NCI-H446 treated with DMSO at 0.1 percent for 48 hours (cell line): ENCODE results near the gene GTF3C4.

Source experiments
- DNase-seq: peaks from one replicate; lab custom pipeline; 2025; lab: John Stamatoyannopoulos, UW

GTF3C4 gene

GRCh38 chr9:132647806-132648205 is 22.5 kb upstream of the GTF3C4 start:
- DNase-seq = no peak

DNA sequence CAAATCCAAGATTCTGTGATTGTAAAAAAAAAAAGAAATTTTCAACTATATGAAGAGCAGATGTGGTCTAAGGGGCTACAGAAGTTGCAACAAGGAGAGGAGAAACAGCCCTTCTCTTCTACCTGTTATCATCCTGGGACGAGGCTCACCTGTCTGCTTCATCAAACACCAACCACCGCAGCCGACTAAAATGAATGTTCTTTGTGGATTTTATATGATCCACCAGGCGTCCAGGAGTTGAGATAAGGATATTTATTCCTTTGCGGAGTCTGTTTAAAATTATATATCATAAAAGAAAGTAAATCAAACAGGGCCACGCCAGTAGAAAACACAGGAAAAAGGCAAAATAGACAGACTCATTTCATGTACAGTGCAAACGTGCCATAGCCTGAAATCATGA is 22.0 kb upstream of the GTF3C4 start:
- no peak for DNase-seq

- no peak for DNase-seq
Measured at GRCh38 chr9:132648685-132649084, 21.6 kb upstream of the GTF3C4 start.

DNA sequence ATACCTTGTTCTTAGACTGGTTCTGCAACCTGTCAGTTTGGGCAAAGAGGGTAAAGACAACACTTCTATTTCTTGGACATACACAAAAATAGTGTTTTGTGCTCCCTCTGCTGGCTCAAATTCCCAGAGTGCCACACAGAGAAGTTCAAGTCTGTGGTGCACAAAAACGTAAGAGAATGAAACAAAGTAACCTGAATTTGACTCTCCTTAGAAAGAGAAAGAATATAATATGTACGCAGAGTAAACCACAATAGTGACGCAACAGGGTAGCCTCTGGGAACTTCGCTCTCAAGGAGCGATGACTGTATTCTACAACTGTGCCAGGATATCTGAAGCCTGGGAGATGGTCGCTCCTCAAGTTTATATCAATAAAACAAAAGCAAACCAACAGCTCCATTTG is 19.0 kb upstream of the GTF3C4 start:
- DNase-seq = no peak

- DNase-seq = no peak
Measured at GRCh38 chr9:132656299-132656698, 14.0 kb upstream of the GTF3C4 start.

DNA sequence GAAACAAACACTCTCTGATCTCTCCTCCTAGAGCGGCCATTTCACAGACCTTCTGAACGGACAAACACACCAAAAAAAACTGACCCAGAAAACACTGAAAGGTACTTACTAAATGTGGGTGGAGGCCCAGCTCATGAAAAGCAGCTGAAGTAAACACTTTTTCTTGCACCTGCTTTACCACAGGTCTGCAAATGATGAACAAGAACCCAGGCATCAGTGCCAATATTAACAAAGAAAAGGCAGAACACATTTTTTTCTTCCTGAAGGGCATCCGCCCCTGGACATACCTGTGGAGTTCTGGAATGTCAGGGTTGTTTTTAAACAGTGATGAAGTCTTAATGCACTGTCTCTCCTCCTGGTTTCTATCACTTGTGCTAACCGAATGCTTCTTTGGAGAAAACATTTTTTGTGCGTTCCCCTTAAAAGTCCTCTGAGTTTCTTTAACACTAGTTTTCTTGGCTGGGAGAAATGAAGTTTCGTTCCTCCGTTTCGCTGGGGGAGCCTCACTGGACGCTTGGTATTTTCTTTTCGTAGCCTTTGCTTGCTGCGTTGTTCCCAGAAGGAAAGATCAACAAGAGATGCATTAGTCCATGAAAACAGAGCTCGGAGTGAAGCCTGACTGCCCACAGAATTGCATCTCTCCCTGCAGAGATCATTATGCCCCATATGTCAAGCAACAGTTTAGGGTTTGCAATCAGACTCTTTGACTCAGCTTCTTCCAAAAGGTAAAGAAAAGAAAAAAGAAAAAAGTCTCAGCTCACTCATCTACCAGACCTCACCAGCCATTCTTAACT is 7.9 kb upstream of the GTF3C4 start:
- no peak for DNase-seq

- no peak for DNase-seq
Measured at GRCh38 chr9:132663117-132663516, 7.1 kb upstream of the GTF3C4 start.

DNA sequence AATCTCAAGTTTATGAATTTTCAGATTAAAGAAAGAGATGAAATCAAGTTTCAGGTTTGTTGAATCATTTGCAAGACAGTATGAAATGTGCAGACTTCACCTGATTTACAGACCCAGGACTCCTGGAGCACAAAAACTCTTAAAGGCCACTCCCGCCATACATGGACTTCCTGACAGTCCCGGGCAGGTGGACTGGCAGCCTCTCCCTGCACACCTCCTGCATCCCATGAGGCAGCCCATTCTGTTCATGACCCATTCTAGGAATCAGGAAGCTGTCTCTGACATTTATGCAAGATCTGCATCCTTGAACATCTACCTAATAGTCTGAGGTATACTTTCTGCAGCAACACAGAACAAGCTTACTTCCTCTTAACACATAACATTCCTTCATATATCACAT is 6.4 kb upstream of the GTF3C4 start:
- DNase-seq = no peak

DNA sequence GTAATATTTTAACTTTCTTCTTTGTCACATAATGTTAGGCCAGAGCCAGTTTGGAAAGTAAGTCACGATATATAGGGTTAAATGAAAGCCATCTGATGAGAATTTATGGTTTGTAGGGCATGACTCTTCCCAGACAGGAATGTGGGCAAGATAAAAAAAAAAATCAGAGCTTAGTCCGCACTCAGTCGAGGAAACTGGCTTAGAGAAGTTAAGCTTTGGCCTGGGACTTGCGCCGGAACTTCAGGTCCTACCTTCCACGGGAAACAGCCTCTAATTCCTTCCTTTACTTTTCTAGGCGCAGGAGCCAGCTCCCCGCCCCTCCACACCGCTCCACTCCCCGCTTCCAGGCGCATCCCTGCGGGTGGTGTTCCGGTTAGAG is 956 bp upstream of the GTF3C4 start:
- no peak for DNase-seq

DNA sequence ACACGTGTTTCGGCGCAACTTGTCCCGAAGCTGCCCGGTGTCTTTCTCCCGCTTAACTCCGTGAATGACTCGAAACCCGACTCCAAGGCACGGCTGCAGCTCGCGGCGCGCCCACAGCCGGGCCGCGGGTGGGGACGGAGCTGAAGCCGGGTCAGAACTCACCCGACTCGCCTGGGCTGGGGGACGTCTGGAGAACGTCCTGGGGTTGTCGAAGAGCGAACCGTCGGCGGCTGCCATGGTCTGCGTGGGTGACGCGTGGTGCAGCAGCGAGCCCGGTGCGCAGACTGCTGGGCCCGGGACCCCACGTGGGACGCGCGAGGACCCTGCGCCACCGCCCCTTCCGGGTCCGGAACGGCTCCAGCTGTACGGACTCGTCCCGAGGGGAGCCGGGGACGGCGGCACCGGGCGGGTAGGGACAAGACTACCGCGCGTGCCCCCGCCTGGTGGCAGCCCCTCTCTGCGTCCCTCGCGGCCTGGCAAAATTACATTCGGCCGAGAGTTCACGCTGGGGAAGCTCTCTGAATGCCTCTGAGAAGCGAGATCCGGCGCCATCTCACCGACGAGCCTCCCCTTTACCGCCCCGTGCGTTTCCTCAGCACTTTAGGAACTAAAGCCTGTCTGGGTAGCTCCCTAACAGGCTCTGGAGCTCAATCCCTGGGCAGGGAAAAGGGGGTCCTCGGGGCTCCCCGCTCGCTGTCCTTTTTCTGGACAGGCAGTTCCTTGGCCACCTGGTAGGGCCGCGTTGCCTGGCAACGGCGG is 387 bp upstream of the GTF3C4 start, which contains the start of gene DDX31:
Gene DDX31, minus strand, starts transcription at position 286 of the 759 bp plus-strand sequence. Its CDS starts 49 bp downstream, at position 237.
- peak; percentile 40 for DNase-seq

GRCh38 chr9:132671620-132672412 is 1.6 kb downstream of the GTF3C4 start:
- DNase-seq = no peak

DNA sequence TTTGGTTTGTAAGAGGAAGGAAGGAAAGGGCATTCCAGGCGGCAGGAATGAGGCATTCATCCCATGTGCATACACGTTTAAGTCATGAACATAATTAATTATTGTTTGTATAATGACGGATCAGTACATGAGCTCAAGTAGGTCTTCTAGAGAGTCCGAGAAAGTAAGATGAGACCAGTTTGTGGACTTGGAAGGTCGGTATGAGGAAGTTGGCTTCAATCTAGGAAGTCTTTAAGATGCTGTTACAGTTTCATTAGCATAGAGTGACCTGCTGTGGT is 2.1 kb downstream of the GTF3C4 start:
- no peak for DNase-seq

- no peak for DNase-seq
Measured at GRCh38 chr9:132673355-132673754, 3.1 kb downstream of the GTF3C4 start.

GRCh38 chr9:132674485-132674884 is 4.2 kb downstream of the GTF3C4 start:
- DNase-seq = no peak

- DNase-seq = no peak
Measured at GRCh38 chr9:132677976-132678375, 7.7 kb downstream of the GTF3C4 start.

DNA sequence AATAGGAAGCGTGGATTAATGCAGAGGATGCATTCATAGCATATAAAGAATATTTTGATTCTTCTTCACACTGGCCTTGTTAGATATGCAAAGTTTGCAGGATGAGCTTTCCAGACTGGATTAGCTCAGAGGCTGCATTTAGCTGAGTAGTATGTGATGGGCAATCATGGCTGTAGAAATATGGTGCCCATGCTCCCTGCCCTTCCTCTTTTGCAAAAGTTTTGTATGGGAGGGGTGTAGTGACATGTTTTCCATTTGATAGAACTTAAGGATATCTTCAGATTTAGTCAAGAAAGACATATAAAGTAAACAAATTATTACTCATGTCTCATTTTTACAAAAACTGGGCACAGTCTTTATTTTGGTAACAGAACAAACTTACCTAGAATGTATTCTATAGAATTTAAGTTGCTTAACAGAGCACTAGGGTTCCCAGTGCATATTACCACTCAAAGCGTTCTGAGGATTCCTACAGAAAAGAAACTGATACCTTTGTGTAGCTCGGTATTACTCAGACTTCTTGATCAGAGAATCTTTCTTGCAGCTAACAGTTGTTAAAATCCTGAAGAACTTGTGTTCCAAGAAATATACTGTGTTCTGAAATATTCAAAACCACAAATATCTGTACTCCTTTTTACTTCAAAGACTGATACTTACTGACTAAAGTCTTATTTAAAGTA is 9.8 kb downstream of the GTF3C4 start:
- DNase-seq = no peak

DNA sequence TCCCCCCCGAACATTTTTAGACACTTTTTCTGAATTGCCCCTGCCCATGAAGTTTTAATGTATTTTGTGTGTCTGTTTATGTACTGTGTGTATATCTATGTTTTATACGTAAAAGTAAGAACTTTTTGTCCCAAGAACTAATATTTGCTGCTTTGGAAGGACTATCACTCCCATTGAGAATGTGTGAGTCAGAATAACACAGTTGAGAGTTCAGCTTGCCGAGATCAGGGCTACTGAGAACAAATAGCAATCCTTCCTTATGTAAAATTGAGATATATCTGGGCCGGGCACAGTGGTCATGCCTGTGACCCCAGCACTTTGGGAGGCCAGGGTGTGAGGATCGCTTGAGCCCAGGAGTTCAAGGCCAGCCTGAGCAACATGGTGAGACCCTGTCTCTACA is 11.3 kb downstream of the GTF3C4 start:
- no peak for DNase-seq

GRCh38 chr9:132683873-132684272 is 13.6 kb downstream of the GTF3C4 start:
- no peak for DNase-seq

- DNase-seq = no peak
Measured at GRCh38 chr9:132690696-132691095, 20.4 kb downstream of the GTF3C4 start.

DNA sequence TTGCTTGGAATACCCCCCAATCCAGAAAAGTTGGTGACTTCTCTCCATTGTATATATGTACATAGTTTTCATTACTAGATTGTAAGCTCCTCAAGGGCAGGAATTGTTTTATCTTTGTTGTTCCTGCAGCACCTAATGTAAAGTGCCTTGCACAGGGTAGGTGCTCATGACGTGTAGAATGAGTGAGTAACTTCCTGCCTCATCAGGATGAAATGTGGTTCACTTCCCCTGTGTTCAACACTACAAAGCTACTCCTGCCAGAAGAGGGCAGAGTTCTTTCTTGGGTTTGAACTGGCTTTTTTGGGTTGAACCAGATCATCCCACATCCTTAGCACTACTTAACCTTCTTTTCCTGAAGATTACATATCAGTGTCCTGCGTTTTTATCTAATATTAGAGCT is 23.9 kb downstream of the GTF3C4 start:
- no peak for DNase-seq

GRCh38 chr9:132697230-132697629 is 27.0 kb downstream of the GTF3C4 start:
- no peak for DNase-seq

- DNase-seq = no peak
Measured at GRCh38 chr9:132698989-132699388, 28.7 kb downstream of the GTF3C4 start.
